ENCODE results near the gene HLCS. TPM values are rescaled to one million over a fixed set of nuclear protein-coding genes. Genes with fewer than 3 reads are reported as not detected.

Gene HLCS
- total and polyA plus RNA-seq, 10 of the 15 experiments (the other 5 are each of a cell fraction or from before 2014, with no cell fraction given): 1.5 to 12.7 (median 9.6) TPM

- DNase-seq (ENCODE audit: low read depth, low spot score): no peak
- Histone ChIP-seq H3K9me3 (replicated peaks; ENCODE audit: control insufficient read depth, insufficient read depth, low read length) (no peaks in the 10 kb centered on the region; the same call in 2 of the 3 replicates), H3K27ac (ENCODE audit: control insufficient read depth, insufficient read depth) (no peak overlapping the region), H3K4me2 (ENCODE audit: control insufficient read depth, insufficient read depth) (no peak overlapping the region), H3K79me2 (ENCODE audit: control insufficient read depth, insufficient read depth, low read length) (no peaks in the 10 kb centered on the region), H3K9ac (ENCODE audit: control insufficient read depth, insufficient read depth, low read length) (no peak overlapping the region), H3K27me3 (replicated peaks in 1 of 2; ENCODE audit: control insufficient read depth in 2 of 2, insufficient read depth in 2 of 2, low read length in 1 of 2) (peaks cover 2 to 4% of the 10 kb centered on the region in 2 experiments; a peak in 1 of 4 replicates), H4K20me1 (ENCODE audit: control insufficient read depth, insufficient read depth) (no peaks in the 10 kb centered on the region), H3K4me1 (ENCODE audit: control insufficient read depth, insufficient read depth, low read length) (no peaks in the 10 kb centered on the region), H3K4me3 (no peak overlapping the region), H3K36me3 (ENCODE audit: control insufficient read depth in 2 of 2, insufficient read depth in 2 of 2, low read length in 1 of 2) (no peaks in the 10 kb centered on the region), H2AFZ (ENCODE audit: control insufficient read depth, low read depth, low read length) (no peak overlapping the region)
- in situ Hi-C loops (cut with MboI) (no loop called here), intact Hi-C loops (cut with micrococcal nuclease; ENCODE audit: unreplicated experiment) (loop anchor here (5.0 kb wide), 1 partner anchor 76 kb away; no protein-coding TSS in a partner anchor)
- RAD21 ChIA-PET (ENCODE audit: unreplicated experiment): interaction anchor here (2.4 kb wide), 1 partner anchor 24 kb away, joined by 7 read pairs; no protein-coding TSS in a partner anchor
- SMC1A ChIA-PET (ENCODE audit: uncharacterized antibody, unreplicated experiment): interaction anchor here (0.7 kb wide), 1 partner anchor 837 kb away, joined by 3 read pairs; no protein-coding TSS in a partner anchor
- no peak for ATAC-seq
- POLR2A ChIA-PET: no interaction called here
- FAIRE-seq: no peak
- CTCF ChIA-PET: interaction anchor here (0.9 to 2.2 kb wide), 2 partner anchors 12 to 69 kb away, joined by 3 to 10 read pairs; no protein-coding TSS in a partner anchor
- WGBS (ENCODE audit: insufficient coverage, insufficient replicate concordance, low lambda C conversion rate, missing lambda C conversion rate): 40% methylated on average over 3 of the region's 3 CpGs
- no TSS peak for BruUV-seq (replicated peaks)
- no peak for TF ChIP-seq BHLHE40 (IDR thresholded peaks at IDR 0.05; ENCODE audit: borderline replicate concordance in 1 of 2, low read depth in 2 of 2, low read length in 1 of 2)
- TF ChIP-seq E4F1 (IDR thresholded peaks at IDR 0.05; ENCODE audit: borderline replicate concordance, partially characterized antibody): no peak
- TF ChIP-seq NR2F1 (conservative IDR thresholded peaks at IDR 0.05): no peak
- TF ChIP-seq SMC3 (IDR thresholded peaks at IDR 0.05; ENCODE audit: borderline replicate concordance, low read length): no peak
- no peak for TF ChIP-seq MYC (IDR thresholded peaks at IDR 0.05; ENCODE audit: insufficient read depth, insufficient read length, insufficient replicate concordance, low read length, severe bottlenecking)
Measured at GRCh38 chr21:37001441-37001840, 35.0 kb upstream of the HLCS start.

Measured in GM12878 (cell line).